ENCODE results near the gene XYLT2.

GRCh38 chr17:50389534-50389933 lies 43.6 kb downstream of the XYLT2 start:
- TF ChIP-seq CTCF (IDR thresholded peaks at IDR 0.05) (no peak), POLR2A (IDR thresholded peaks at IDR 0.05) (no peak)

All from right lobe of liver (tissue), 4 donors.